H1 (cell line): ENCODE results near the gene FMO4. TPM values are rescaled to one million over a fixed set of nuclear protein-coding genes. Genes with fewer than 3 reads are reported as not detected.

Experiments used
- CTCF ChIA-PET: fragments of 300-600 bp; sonication (Branson Sonifier 250); formaldehyde crosslinking; loops from one replicate; lab custom pipeline; 2021; ENCODE audit not compliant: partially characterized antibody; lab: Charles Lee
- POLR2A ChIA-PET: fragments of 300-600 bp; sonication (Branson Sonifier 250); formaldehyde crosslinking; loops from one replicate; lab custom pipeline; 2021; ENCODE audit warnings: inconsistent platforms; ENCODE audit not compliant: partially characterized antibody; lab: Charles Lee
- DNase-seq, 2 experiments: peaks; one replicate each; pipeline versions ENCODE4 v3.0.0 to v3.0.0-alpha.2; 2010 to 2022; ENCODE audit warnings: low spot score in 2 of 2, low read depth in 1 of 2, mixed read lengths in 1 of 2
- FAIRE-seq: peaks from 2 replicates; lab custom pipeline; 2011; peaks lifted over from hg19 to GRCh38; lab: Jason Lieb, UNC
- H2AFZ ChIP-seq: 2 replicates; pipeline ENCODE4 v1.8.1; 2012; ENCODE audit warnings: low read length, inconsistent platforms
- H2AK5ac ChIP-seq: 2 replicates; pipeline ENCODE4 v1.6.1; 2013; ENCODE audit warnings: low read depth, low read length
- H2BK120ac ChIP-seq: replicated peaks from 2 replicates; pipeline ENCODE3; 2013; ENCODE audit warnings: low read depth, low read length, inconsistent platforms
- H2BK12ac ChIP-seq: 2 replicates; pipeline ENCODE4 v1.6.1; 2013; ENCODE audit warnings: low read depth, low read length
- H2BK15ac ChIP-seq: 2 replicates; pipeline ENCODE4 v1.6.1; 2013; ENCODE audit warnings: low read length
- H2BK20ac ChIP-seq: 2 replicates; pipeline ENCODE4 v1.6.1; 2013; ENCODE audit warnings: low read length
- H2BK5ac ChIP-seq: 2 replicates; pipeline ENCODE4 v1.6.1; 2013; ENCODE audit warnings: low read depth, low read length
- H3K14ac ChIP-seq: 2 replicates; pipeline ENCODE4 v1.6.1; 2013; ENCODE audit warnings: inconsistent platforms; ENCODE audit not compliant: insufficient read length
- H3K18ac ChIP-seq: 2 replicates; pipeline ENCODE4 v1.6.1; 2013; ENCODE audit warnings: low read length; ENCODE audit errors: extremely low read depth
- H3K23ac ChIP-seq: 2 replicates; pipeline ENCODE4 v1.6.1; 2013; ENCODE audit warnings: inconsistent platforms; ENCODE audit not compliant: insufficient read length
- H3K23me2 ChIP-seq: 2 replicates; pipeline ENCODE4 v1.6.1; 2013; ENCODE audit warnings: low read depth, low read length
- H3K27ac ChIP-seq: 2 replicates; pipeline ENCODE4 v1.6.1; 2011; ENCODE audit warnings: low read depth, low read length, inconsistent platforms
- H3K27me3 ChIP-seq, 4 experiments: replicated peaks in 1 of 4; 1 replicate in 1 of 4; 2 replicates in 3 of 4; pipeline versions ENCODE4 v1.6.1 to v1.8.1; 2011 to 2013; ENCODE audit warnings: low read length in 3 of 4, mild to moderate bottlenecking in 3 of 4, inconsistent platforms in 2 of 4, mixed read lengths in 2 of 4, moderate library complexity in 1 of 4; ENCODE audit not compliant: control insufficient read depth in 3 of 4, insufficient read depth in 3 of 4; ENCODE audit errors: extremely low read depth in 1 of 4
- H3K36me3 ChIP-seq, 4 experiments: 2 replicates each; pipeline versions ENCODE4 v1.6.1 to v1.8.1; 2011 to 2013; ENCODE audit warnings: mild to moderate bottlenecking in 4 of 4, low read length in 3 of 4, moderate library complexity in 2 of 4, control low read depth in 1 of 4, inconsistent platforms in 1 of 4; ENCODE audit not compliant: insufficient read depth in 4 of 4, control insufficient read depth in 2 of 4
- H3K4ac ChIP-seq: replicated peaks from 2 replicates; pipeline ENCODE3; 2013; ENCODE audit warnings: low read length, low read depth, mixed read lengths, inconsistent platforms; ENCODE audit not compliant: insufficient read length
- H3K4me1 ChIP-seq, 4 experiments: replicated peaks in 1 of 4; 1 replicate in 1 of 4; 2 replicates in 3 of 4; pipeline versions ENCODE4 v1.6.1 to v1.8.1; 2011 to 2013; ENCODE audit warnings: low read length in 3 of 4, inconsistent platforms in 2 of 4, mixed read lengths in 1 of 4; ENCODE audit not compliant: insufficient read depth in 4 of 4, control insufficient read depth in 3 of 4
- H3K4me2 ChIP-seq, 2 experiments: 2 replicates each; pipeline versions ENCODE4 v1.6.1 to v1.8.1; 2011 to 2013; ENCODE audit warnings: low read depth in 2 of 2, low read length in 2 of 2, control low read depth in 1 of 2, inconsistent platforms in 1 of 2, mild to moderate bottlenecking in 1 of 2; ENCODE audit not compliant: insufficient read depth in 1 of 2
- H3K4me3 ChIP-seq, 4 experiments: fragments of 200-600, 300-600 bp in 1 of 4; sonication (generic), shearing (Covaris generic), sonication (Bioruptor Twin) in 1 of 4; 2 replicates each; pipeline versions ENCODE4 v1.5.1 to v1.8.1; 2011 to 2016; ENCODE audit warnings: low read length in 4 of 4, low read depth in 3 of 4, control low read depth in 2 of 4, inconsistent platforms in 2 of 4, mild to moderate bottlenecking in 2 of 4, mixed read lengths in 1 of 4, moderate library complexity in 1 of 4; ENCODE audit not compliant: insufficient read depth in 2 of 4; ENCODE audit errors: extremely low read depth in 1 of 4
- H3K56ac ChIP-seq: replicated peaks from 2 replicates; pipeline ENCODE3; 2013; ENCODE audit warnings: low read depth, mild to moderate bottlenecking, mixed read lengths, low read length, inconsistent platforms; ENCODE audit not compliant: insufficient read length
- H3K79me1 ChIP-seq: 2 replicates; pipeline ENCODE4 v1.6.1; 2013; ENCODE audit warnings: low read depth, low read length, control low read depth
- H3K79me2 ChIP-seq, 2 experiments: 2 replicates each; pipeline versions ENCODE4 v1.6.1 to v1.8.1; 2012 to 2013; ENCODE audit warnings: low read length in 2 of 2, mild to moderate bottlenecking in 2 of 2, inconsistent platforms in 1 of 2; ENCODE audit not compliant: insufficient read depth in 2 of 2, control insufficient read depth in 1 of 2
- H3K9ac ChIP-seq, 4 experiments: replicated peaks in 1 of 4; 1 replicate in 1 of 4; 2 replicates in 3 of 4; pipeline versions ENCODE4 v1.6.1 to v1.8.1; 2011 to 2013; ENCODE audit warnings: low read depth in 3 of 4, low read length in 3 of 4, control low read depth in 2 of 4, mild to moderate bottlenecking in 2 of 4, moderate library complexity in 2 of 4, inconsistent platforms in 1 of 4; ENCODE audit errors: extremely low read depth in 1 of 4
- H3K9me3 ChIP-seq, 2 experiments: 2 replicates each; pipeline versions ENCODE4 v1.6.1 to v1.8.1; 2012 to 2013; ENCODE audit warnings: mild to moderate bottlenecking in 2 of 2, moderate library complexity in 2 of 2, control low read depth in 1 of 2, inconsistent platforms in 1 of 2, low read depth in 1 of 2, low read length in 1 of 2, mixed read lengths in 1 of 2; ENCODE audit not compliant: insufficient read depth in 2 of 2
- H4K20me1 ChIP-seq, 2 experiments: replicated peaks in 1 of 2; 2 replicates each; pipeline versions ENCODE3 to v1.8.1; 2011 to 2013; ENCODE audit warnings: inconsistent platforms in 2 of 2, low read length in 2 of 2, mild to moderate bottlenecking in 1 of 2; ENCODE audit not compliant: insufficient read depth in 2 of 2, control insufficient read depth in 1 of 2
- H4K5ac ChIP-seq: 2 replicates; pipeline ENCODE4 v1.6.1; 2013; ENCODE audit warnings: low read length, low read depth, mixed read lengths, inconsistent platforms; ENCODE audit not compliant: insufficient read length
- H4K8ac ChIP-seq: 2 replicates; pipeline ENCODE4 v1.8.0; 2013; ENCODE audit warnings: mild to moderate bottlenecking, moderate library complexity, low read length, inconsistent platforms; ENCODE audit not compliant: insufficient read depth; ENCODE audit errors: extremely low read depth
- H4K91ac ChIP-seq: replicated peaks from 2 replicates; pipeline ENCODE3; 2013; ENCODE audit warnings: low read length, mixed read lengths, inconsistent platforms; ENCODE audit not compliant: insufficient read length
- BRCA1 ChIP-seq: IDR thresholded peaks from 2 replicates; pipeline ENCODE4 v1.6.1; 2012; ENCODE audit warnings: low read depth, low read length, improper control_type of control experiment
- JUN ChIP-seq: IDR thresholded peaks from 2 replicates; pipeline ENCODE4 v1.6.1; 2011; ENCODE audit warnings: low read depth, mild to moderate bottlenecking, improper control_type of control experiment, low read length
- TAF7 ChIP-seq: optimal IDR thresholded peaks from 2 replicates; pipeline ENCODE3; 2011; ENCODE audit warnings: low read depth, mild to moderate bottlenecking, inconsistent platforms, low read length, moderate library complexity, borderline replicate concordance
- WGBS, 2 experiments: shearing (Covaris generic) in 1 of 2; methylation state at CpG; one replicate each; pipeline versions ENCODE4 v1.1.6 to v1.1.7; 2013 to 2015; ENCODE audit warnings: low lambda C conversion rate in 2 of 2, mixed read lengths in 2 of 2, inconsistent platforms in 1 of 2, low coverage in 1 of 2, missing lambda C conversion rate in 1 of 2; ENCODE audit not compliant: insufficient replicate concordance in 2 of 2, insufficient coverage in 1 of 2, insufficient read length in 1 of 2; ENCODE audit errors: extremely low coverage in 1 of 2, missing lambda C conversion rate in 1 of 2; 5-methylcytosine and 5-hydroxymethylcytosine counted together
- polyA plus RNA-seq, 7 experiments: library from polyadenylated mRNA; depleted of rRNA in 3 of 7; stranded (reverse) in 5 of 7; unstranded in 2 of 7; fragments of >200 nt in 5 of 7; fragments of 200-250 nt in 2 of 7; gene quantifications; 1 replicate in 5 of 7; 2 replicates in 1 of 7; 4 replicates in 1 of 7; pipeline versions ENCODE4 v1.2.1 to v1.2.3, GENCODE V29; 2011 to 2013; ENCODE audit warnings: missing spikeins in 2 of 7, mixed read lengths in 2 of 7
- total RNA-seq: library from RNA; stranded (reverse); fragmentation: NEBNext Ultra II Directional; extraction: Animal tissue kit (Norgen Biotek cat#: 25700); gene quantifications from 2 replicates; pipeline ENCODE4 v1.2.1, GENCODE V29; 2021
- TF ChIP-seq, protein P1 (sequence below): IDR thresholded peaks from 2 replicates; pipeline ENCODE4 v1.6.1; 2011; ENCODE audit warnings: low read depth, mild to moderate bottlenecking, low read length; ENCODE audit not compliant: insufficient read depth

The FMO4 gene
- total and polyA plus RNA-seq, 2 of the 8 experiments (the other 6 are each of a cell fraction or from before 2014, with no cell fraction given): 1.5 to 2.3 TPM

GRCh38 chr1:171335964-171336363, 22.0 kb downstream of the FMO4 start:
- Histone ChIP-seq H3K23me2 (no peaks in the 10 kb centered on the region), H3K14ac (no peak overlapping the region), H3K79me2 (no peaks in the 10 kb centered on the region), H3K9me3 (no peaks in the 10 kb centered on the region), H3K36me3 (no peaks in the 10 kb centered on the region), H2BK5ac (0 out of 2 replicates have a peak overlapping the region, but pooled peaks have one; percentile 29), H4K20me1 (no peaks in the 10 kb centered on the region), H4K91ac (no peak overlapping the region), H3K9ac (no peak overlapping the region), H3K23ac (no peak overlapping the region), H3K4ac (no peak overlapping the region), H2BK120ac (no peak overlapping the region), H4K5ac (no peak overlapping the region), H3K27ac (no peak overlapping the region), H2BK15ac (no peak overlapping the region), H2BK12ac (no peak overlapping the region), H4K8ac (no peak overlapping the region), H2BK20ac (no peak overlapping the region), H3K4me1 (peaks cover 0 to 3% (median 1%) of the 10 kb centered on the region in 4 experiments; a peak in 2 of 7 replicates), H3K79me1 (no peaks in the 10 kb centered on the region), H3K27me3 (no peaks in the 10 kb centered on the region), H3K4me3 (no peak overlapping the region), H3K56ac (no peak overlapping the region), H2AFZ (no peak overlapping the region), H3K18ac (no peak overlapping the region), H3K4me2 (no peak overlapping the region), H2AK5ac (no peak overlapping the region)
- ChIA-PET POLR2A (interaction anchor here (0.8 kb wide), 1 partner anchor 11 kb away, joined by 3 read pairs; no protein-coding TSS in a partner anchor), CTCF (interaction anchor here (0.7 to 1.9 kb wide), 8 partner anchors 9 to 84 kb away, joined by 3 to 8 read pairs (median 4); no protein-coding TSS in a partner anchor)
- DNase-seq (no peak), FAIRE-seq (no peak)
- 71% methylated on average over 1 of the region's 1 CpG; no CpG with 5 or more reads in 1 of the 2 experiments for WGBS, 2 experiments
- no peak for TF ChIP-seq BRCA1
- TF ChIP-seq JUN: no peak
- TF ChIP-seq TAF7: no peak
- TF ChIP-seq, protein P1, sequence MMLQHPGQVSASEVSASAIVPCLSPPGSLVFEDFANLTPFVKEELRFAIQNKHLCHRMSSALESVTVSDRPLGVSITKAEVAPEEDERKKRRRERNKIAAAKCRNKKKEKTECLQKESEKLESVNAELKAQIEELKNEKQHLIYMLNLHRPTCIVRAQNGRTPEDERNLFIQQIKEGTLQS: no peak
